ENCODE measurements around the gene IQSEC1.
A peak's percentile ranks its signal among the peaks of the same experiment; 100 is the strongest.

The IQSEC1 gene

DNA sequence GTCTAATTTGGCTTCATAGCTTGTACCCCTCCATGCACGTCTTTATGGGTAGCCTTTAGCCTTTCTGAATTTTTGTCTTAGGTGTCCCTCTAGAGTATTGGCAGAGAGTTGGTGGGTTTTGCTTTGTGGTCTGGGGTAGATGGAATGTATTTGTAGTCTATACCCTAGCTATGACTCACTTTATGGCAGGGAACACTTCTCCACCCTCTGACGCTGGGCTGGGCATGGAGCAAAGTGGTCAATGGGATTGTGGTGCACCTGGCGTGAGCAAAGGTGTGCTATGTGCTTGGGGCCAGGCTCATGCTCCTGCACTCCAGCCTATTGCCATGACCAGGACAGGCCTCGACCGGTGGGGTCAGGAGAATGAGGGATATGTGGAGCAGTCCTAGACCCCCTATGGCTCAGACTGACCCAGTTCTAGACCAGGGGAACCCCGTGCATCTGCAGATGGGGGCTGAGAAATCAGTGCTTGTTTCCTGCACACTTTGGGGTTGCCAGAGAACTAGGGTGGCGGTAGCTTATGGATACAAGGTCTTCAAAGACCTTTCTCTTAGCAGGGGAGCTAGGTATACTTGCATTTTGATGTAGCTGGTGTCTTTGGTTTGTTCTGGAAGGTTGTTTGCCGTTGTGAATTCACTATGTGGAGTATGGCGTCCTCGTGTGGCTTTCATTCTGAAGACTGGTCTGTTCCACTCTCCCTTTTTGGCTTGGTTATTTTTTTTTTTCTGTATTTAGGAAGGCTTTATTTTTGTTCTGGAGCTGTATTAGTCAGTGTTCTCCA is 182.4 kb downstream of the IQSEC1 start:
- no peak overlapping the region for H3K4me3 ChIP-seq (ENCODE audit: control insufficient read depth in 1 of 7, extremely low read depth in 1 of 7, insufficient read depth in 4 of 7, low read depth in 2 of 7, low read length in 6 of 7)
- no peaks in the 10 kb centered on the region for H3K9me3 ChIP-seq (ENCODE audit: control extremely low read depth in 1 of 5, control insufficient read depth in 4 of 5, insufficient read depth in 2 of 5, low read depth in 1 of 5, low read length in 4 of 5)
- peaks cover 2 to 10% (median 8%) of the 10 kb centered on the region in 4 experiments for H3K4me1 ChIP-seq (ENCODE audit: control extremely low read depth in 1 of 4, control insufficient read depth in 4 of 4, insufficient read depth in 4 of 4, low read length in 3 of 4)
- DNase-seq = no peak
- H3K27ac ChIP-seq (ENCODE audit: insufficient read depth in 1 of 2, low read depth in 1 of 2, low read length in 2 of 2, poor library complexity in 1 of 2, severe bottlenecking in 2 of 2) = no peak overlapping the region
- ChIA-PET POLR2A (interaction anchor here (0.7 kb wide), 1 partner anchor 453 kb away, joined by 3 read pairs; no protein-coding TSS in a partner anchor), CTCF (interaction anchor here (0.7 to 8.2 kb wide), 17 partner anchors 8 to 103 kb away, joined by 3 to 37 read pairs (median 5); partner anchors contain the start of gene RPL32)
- no peaks in the 10 kb centered on the region for H3K36me3 ChIP-seq (ENCODE audit: control insufficient read depth in 4 of 4, insufficient read depth in 4 of 4, low read length in 3 of 4)
- peaks cover 0 to 2% (median 0%) of the 10 kb centered on the region in 5 experiments for H3K27me3 ChIP-seq (replicated peaks in 2 of 5; ENCODE audit: control insufficient read depth in 4 of 5, insufficient read depth in 5 of 5, low read length in 4 of 5)
- WGBS (ENCODE audit: insufficient coverage) = 73% methylated on average over 3 of the region's 10 CpGs

- peaks cover 3 to 8% (median 8%) of the 10 kb centered on the region in 4 experiments for H3K4me1 ChIP-seq (ENCODE audit: control extremely low read depth in 1 of 4, control insufficient read depth in 4 of 4, insufficient read depth in 4 of 4, low read length in 3 of 4)
- H3K27me3 ChIP-seq (replicated peaks in 2 of 5; ENCODE audit: control insufficient read depth in 4 of 5, insufficient read depth in 5 of 5, low read length in 4 of 5) = no peaks in the 10 kb centered on the region
- CTCF ChIA-PET = interaction anchor here (1.0 to 1.9 kb wide), 5 partner anchors 14 to 97 kb away, joined by 3 to 5 read pairs (median 4); no protein-coding TSS in a partner anchor
- 98% methylated on average over 12 of the region's 12 CpGs for WGBS (ENCODE audit: insufficient coverage)
- no peak for DNase-seq
- no peaks in the 10 kb centered on the region for H3K9me3 ChIP-seq (ENCODE audit: control extremely low read depth in 1 of 5, control insufficient read depth in 4 of 5, insufficient read depth in 2 of 5, low read depth in 1 of 5, low read length in 4 of 5)
- no peaks in the 10 kb centered on the region for H3K36me3 ChIP-seq (ENCODE audit: control insufficient read depth in 4 of 4, insufficient read depth in 4 of 4, low read length in 3 of 4)
- no peak overlapping the region for H3K4me3 ChIP-seq (ENCODE audit: control insufficient read depth in 1 of 7, extremely low read depth in 1 of 7, insufficient read depth in 4 of 7, low read depth in 2 of 7, low read length in 6 of 7)
- H3K27ac ChIP-seq (ENCODE audit: insufficient read depth in 1 of 2, low read depth in 1 of 2, low read length in 2 of 2, poor library complexity in 1 of 2, severe bottlenecking in 2 of 2) = no peak overlapping the region
- POLR2A ChIA-PET = interaction anchor here (0.6 kb wide), 1 partner anchor 133 kb away, joined by 3 read pairs; no protein-coding TSS in a partner anchor
These were observed 186.5 kb downstream of the IQSEC1 start for GRCh38 chr3:12886736-12887135.

- Histone ChIP-seq H3K4me1 (ENCODE audit: control extremely low read depth in 1 of 4, control insufficient read depth in 4 of 4, insufficient read depth in 4 of 4, low read length in 3 of 4) (peaks cover 3 to 8% (median 8%) of the 10 kb centered on the region in 4 experiments), H3K36me3 (ENCODE audit: control insufficient read depth in 4 of 4, insufficient read depth in 4 of 4, low read length in 3 of 4) (no peaks in the 10 kb centered on the region), H3K9me3 (ENCODE audit: control extremely low read depth in 1 of 5, control insufficient read depth in 4 of 5, insufficient read depth in 2 of 5, low read depth in 1 of 5, low read length in 4 of 5) (no peaks in the 10 kb centered on the region), H3K27ac (ENCODE audit: insufficient read depth in 1 of 2, low read depth in 1 of 2, low read length in 2 of 2, poor library complexity in 1 of 2, severe bottlenecking in 2 of 2) (no peak overlapping the region), H3K27me3 (replicated peaks in 2 of 5; ENCODE audit: control insufficient read depth in 4 of 5, insufficient read depth in 5 of 5, low read length in 4 of 5) (no peaks in the 10 kb centered on the region), H3K4me3 (ENCODE audit: control insufficient read depth in 1 of 7, extremely low read depth in 1 of 7, insufficient read depth in 4 of 7, low read depth in 2 of 7, low read length in 6 of 7) (peak overlapping the region in 1 of 7 experiments; percentile 32)
- CTCF ChIA-PET = interaction anchor here (1.3 to 1.6 kb wide), 2 partner anchors 54 to 64 kb away, joined by 3 to 4 read pairs; no protein-coding TSS in a partner anchor
- WGBS (ENCODE audit: insufficient coverage) = 29% methylated on average over 7 of the region's 10 CpGs
- peak in 2 of 3 donors; percentile 35 to 43 for DNase-seq
- POLR2A ChIA-PET = no interaction called here
These were observed 187.0 kb downstream of the IQSEC1 start for GRCh38 chr3:12886106-12886679.

DNA sequence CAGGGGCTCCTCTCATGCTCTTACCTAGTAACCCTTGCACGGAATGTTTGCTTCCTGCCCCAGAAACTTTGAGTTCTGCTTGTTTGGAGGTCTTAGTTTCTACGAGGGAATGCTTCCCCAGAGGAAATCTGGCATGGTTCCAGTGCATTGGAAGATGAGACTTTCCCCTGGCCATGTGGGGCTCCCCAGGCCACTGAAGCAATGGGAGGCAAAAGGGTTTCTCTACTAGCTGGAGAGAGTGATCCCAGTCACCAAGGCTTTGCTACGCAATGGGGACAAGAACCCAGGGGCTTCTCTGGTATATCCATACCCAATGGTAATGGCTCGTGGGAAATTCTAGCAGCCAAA is 187.7 kb downstream of the IQSEC1 start:
- Histone ChIP-seq H3K4me3 (ENCODE audit: control insufficient read depth in 1 of 7, extremely low read depth in 1 of 7, insufficient read depth in 4 of 7, low read depth in 2 of 7, low read length in 6 of 7) (no peak overlapping the region), H3K9me3 (ENCODE audit: control extremely low read depth in 1 of 5, control insufficient read depth in 4 of 5, insufficient read depth in 2 of 5, low read depth in 1 of 5, low read length in 4 of 5) (no peaks in the 10 kb centered on the region), H3K4me1 (ENCODE audit: control extremely low read depth in 1 of 4, control insufficient read depth in 4 of 4, insufficient read depth in 4 of 4, low read length in 3 of 4) (peaks cover 3 to 8% (median 8%) of the 10 kb centered on the region in 4 experiments), H3K27me3 (replicated peaks in 2 of 5; ENCODE audit: control insufficient read depth in 4 of 5, insufficient read depth in 5 of 5, low read length in 4 of 5) (no peaks in the 10 kb centered on the region), H3K36me3 (ENCODE audit: control insufficient read depth in 4 of 4, insufficient read depth in 4 of 4, low read length in 3 of 4) (no peaks in the 10 kb centered on the region), H3K27ac (ENCODE audit: insufficient read depth in 1 of 2, low read depth in 1 of 2, low read length in 2 of 2, poor library complexity in 1 of 2, severe bottlenecking in 2 of 2) (no peak overlapping the region)
- POLR2A ChIA-PET = no interaction called here
- CTCF ChIA-PET = interaction anchor here (1.0 to 3.6 kb wide), 3 partner anchors 9 to 296 kb away, joined by 3 to 16 read pairs (median 4); no protein-coding TSS in a partner anchor
- no peak for DNase-seq
- 93% methylated on average over 4 of the region's 4 CpGs for WGBS (ENCODE audit: insufficient coverage)

DNA sequence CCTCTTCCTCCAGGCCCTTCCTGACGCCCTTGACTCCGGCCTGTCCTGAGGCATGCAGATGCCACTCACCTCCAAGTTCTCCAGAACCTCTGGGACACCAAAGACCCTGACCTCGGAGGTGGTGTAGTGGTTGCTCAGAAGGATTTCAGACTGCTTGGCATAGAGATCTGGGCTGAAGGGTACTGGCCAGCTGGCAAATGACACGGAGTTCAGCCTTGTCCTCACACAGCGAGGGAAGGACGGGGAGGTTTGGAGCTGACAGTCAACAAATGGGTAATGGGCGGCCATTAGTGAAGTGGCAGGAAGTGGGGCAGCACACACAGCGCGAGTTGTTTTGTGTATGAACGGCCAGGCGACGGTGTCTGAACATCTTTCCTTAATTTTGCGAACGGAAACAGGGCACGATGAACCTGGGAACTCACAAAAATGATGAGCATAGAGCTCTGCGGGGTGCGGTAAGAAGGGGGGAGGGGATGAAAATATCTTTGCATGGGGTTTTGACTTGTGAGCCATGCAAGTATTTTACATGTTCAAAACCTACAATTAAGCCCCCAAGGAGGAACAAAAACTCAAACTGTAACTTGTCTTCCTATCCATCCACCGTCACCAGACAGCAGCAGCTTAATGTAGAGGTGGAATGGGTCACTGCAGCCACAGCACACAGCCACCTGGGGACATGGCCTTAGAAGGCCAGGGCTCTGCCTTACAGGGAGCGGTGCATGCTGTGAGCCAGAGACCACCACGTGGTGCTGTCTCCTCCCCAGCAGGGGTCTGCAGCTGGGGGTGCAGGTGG is 188.2 kb downstream of the IQSEC1 start:
- H3K27me3 ChIP-seq (replicated peaks in 2 of 5; ENCODE audit: control insufficient read depth in 4 of 5, insufficient read depth in 5 of 5, low read length in 4 of 5) = no peaks in the 10 kb centered on the region
- ChIA-PET CTCF (interaction anchor here (1.0 to 3.6 kb wide), 3 partner anchors 9 to 296 kb away, joined by 3 to 16 read pairs (median 4); no protein-coding TSS in a partner anchor), POLR2A (no interaction called here)
- DNase-seq = no peak
- no peak overlapping the region for H3K27ac ChIP-seq (ENCODE audit: insufficient read depth in 1 of 2, low read depth in 1 of 2, low read length in 2 of 2, poor library complexity in 1 of 2, severe bottlenecking in 2 of 2)
- no peaks in the 10 kb centered on the region for H3K9me3 ChIP-seq (ENCODE audit: control extremely low read depth in 1 of 5, control insufficient read depth in 4 of 5, insufficient read depth in 2 of 5, low read depth in 1 of 5, low read length in 4 of 5)
- no peaks in the 10 kb centered on the region for H3K36me3 ChIP-seq (ENCODE audit: control insufficient read depth in 4 of 4, insufficient read depth in 4 of 4, low read length in 3 of 4)
- H3K4me1 ChIP-seq (ENCODE audit: control extremely low read depth in 1 of 4, control insufficient read depth in 4 of 4, insufficient read depth in 4 of 4, low read length in 3 of 4) = peaks cover 3 to 8% (median 8%) of the 10 kb centered on the region in 4 experiments
- 94% methylated on average over 14 of the region's 20 CpGs for WGBS (ENCODE audit: insufficient coverage)
- H3K4me3 ChIP-seq (ENCODE audit: control insufficient read depth in 1 of 7, extremely low read depth in 1 of 7, insufficient read depth in 4 of 7, low read depth in 2 of 7, low read length in 6 of 7) = no peak overlapping the region

DNA sequence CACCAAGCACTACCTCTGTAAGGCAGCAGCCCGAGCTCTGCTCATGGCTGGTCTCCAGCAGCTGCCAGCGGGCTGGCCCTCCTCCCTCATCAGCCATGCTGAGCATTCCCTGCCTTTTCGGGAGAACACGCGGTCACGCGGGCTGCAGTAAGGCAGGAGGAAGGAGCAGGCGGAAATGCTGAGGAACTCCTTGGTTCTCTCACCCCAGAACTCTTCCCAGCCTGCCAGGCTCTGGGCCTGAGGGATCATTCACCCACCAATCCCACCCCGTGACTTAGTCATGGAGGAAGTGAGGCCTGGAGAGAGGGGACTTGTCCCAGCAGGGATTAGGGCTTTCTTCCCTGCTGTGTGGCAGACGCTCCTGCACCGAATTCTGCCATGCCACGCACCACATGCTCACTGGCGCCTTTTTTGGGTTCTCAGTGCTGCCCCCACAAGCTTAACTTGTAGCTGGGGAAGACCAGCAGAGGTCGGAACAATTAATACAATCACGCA is 189.0 kb downstream of the IQSEC1 start:
- H3K4me3 ChIP-seq (ENCODE audit: control insufficient read depth in 1 of 7, extremely low read depth in 1 of 7, insufficient read depth in 4 of 7, low read depth in 2 of 7, low read length in 6 of 7) = no peak overlapping the region
- no peak for DNase-seq
- CTCF ChIA-PET = interaction anchor here (1.3 to 3.6 kb wide), 3 partner anchors 8 to 14 kb away, joined by 3 to 16 read pairs (median 5); no protein-coding TSS in a partner anchor

More for the DNA sequence above, 189.0 kb downstream of the IQSEC1 start:
- H3K9me3 ChIP-seq (ENCODE audit: control extremely low read depth in 1 of 5, control insufficient read depth in 4 of 5, insufficient read depth in 2 of 5, low read depth in 1 of 5, low read length in 4 of 5) = no peaks in the 10 kb centered on the region
- H3K36me3 ChIP-seq (ENCODE audit: control insufficient read depth in 4 of 4, insufficient read depth in 4 of 4, low read length in 3 of 4) = no peaks in the 10 kb centered on the region
- POLR2A ChIA-PET = no interaction called here
- no peaks in the 10 kb centered on the region for H3K27me3 ChIP-seq (replicated peaks in 2 of 5; ENCODE audit: control insufficient read depth in 4 of 5, insufficient read depth in 5 of 5, low read length in 4 of 5)
- no peak overlapping the region for H3K27ac ChIP-seq (ENCODE audit: insufficient read depth in 1 of 2, low read depth in 1 of 2, low read length in 2 of 2, poor library complexity in 1 of 2, severe bottlenecking in 2 of 2)
- WGBS (ENCODE audit: insufficient coverage) = 91% methylated on average over 7 of the region's 15 CpGs
- H3K4me1 ChIP-seq (ENCODE audit: control extremely low read depth in 1 of 4, control insufficient read depth in 4 of 4, insufficient read depth in 4 of 4, low read length in 3 of 4) = peaks cover 3 to 8% (median 8%) of the 10 kb centered on the region in 4 experiments
